Femur (tissue), 1 donor: ENCODE data around the gene KCNC1.

Experiments
- DNase-seq: peaks from one replicate; pipeline ENCODE4 v3.0.0-alpha.2; 2017

KCNC1 gene

DNA sequence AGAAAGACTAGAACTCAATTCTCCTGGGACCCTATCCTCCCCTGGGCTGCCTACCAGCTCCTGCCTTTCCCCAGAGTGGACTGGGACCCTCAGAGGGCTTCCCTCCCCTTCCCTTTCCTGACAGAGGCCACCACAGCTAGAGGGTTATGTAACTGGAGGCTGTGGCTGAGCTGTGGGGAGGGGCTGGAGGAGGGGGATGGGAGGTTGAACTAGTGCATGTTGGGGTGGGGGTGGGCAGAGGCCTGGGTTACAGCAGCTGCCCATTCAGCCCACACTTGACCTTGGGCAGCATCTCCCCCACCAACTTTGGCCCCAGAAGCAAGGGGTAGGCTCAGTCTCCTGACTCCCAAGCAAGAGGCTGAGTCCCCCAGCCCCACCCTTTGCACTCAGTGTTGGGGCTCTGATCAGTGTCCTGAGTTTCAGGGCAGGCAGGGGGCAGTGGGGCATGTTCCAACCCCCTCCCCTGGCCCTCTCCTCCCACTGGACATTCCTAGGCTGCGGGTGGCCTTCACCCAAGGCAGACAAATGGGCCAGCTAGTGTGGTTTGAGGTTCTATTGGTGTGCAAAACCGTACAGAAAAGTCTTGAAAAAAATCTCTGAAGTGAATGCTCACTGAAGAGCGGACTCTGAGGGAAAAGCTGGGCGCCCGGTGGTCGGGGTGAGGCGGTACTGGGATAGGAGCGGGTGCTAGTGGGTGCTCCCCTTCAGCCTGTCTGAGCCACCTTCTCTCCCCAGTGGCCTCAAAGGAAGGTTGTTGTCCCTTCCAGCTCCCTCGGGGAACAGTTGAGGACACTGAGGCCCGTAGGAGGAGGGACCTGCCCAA lies 3.8 kb downstream of the KCNC1 start:
- no peak for DNase-seq

DNA sequence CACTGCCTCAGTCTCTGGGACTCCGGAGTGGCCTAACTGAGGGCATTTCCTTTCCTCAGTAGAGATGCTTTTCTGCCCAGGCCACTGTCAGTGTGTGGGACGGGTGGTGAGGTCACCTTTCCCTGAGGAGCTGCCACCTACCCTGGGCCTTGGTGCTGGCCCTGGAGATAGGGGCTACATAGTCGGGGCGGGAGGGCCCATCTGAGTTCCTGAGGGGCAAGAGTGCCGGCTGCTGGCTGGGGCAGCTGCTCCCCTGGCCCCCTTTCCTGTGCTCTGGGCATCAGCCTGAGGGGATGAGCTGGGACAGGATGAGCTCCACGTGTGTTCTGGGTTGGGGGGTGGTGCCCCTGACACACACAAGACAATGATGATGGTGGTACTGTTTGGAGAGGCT lies 5.4 kb downstream of the KCNC1 start:
- DNase-seq = no peak

DNA sequence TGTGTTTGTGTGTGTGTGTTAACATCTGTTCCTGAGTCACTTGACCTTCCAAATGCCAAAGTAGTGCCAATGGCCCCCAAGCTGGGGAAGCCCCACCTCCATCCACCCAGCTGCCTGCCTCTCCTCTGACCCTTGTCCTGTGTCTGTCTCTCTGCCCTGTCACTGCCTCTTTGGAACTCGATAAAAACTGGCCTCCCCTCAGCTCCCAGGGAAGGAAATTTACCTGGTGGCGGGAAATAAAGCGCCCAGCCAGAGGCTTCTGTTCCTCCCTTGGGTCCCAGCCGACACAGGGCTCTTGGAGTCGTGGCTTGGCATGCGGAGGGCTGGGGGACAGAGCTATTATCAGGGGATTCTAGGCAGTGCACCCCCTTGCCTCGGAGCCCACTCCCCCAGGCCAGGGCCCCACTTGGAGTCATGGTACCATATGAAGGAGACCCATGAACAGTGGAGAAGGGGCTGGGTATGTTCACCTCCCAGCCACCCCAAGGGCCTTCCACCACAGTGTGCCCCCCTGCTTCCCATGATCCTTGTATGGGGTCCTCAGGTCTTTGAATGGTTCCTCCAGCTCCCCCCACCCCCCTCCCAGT lies 6.2 kb downstream of the KCNC1 start:
- DNase-seq = no peak

DNA sequence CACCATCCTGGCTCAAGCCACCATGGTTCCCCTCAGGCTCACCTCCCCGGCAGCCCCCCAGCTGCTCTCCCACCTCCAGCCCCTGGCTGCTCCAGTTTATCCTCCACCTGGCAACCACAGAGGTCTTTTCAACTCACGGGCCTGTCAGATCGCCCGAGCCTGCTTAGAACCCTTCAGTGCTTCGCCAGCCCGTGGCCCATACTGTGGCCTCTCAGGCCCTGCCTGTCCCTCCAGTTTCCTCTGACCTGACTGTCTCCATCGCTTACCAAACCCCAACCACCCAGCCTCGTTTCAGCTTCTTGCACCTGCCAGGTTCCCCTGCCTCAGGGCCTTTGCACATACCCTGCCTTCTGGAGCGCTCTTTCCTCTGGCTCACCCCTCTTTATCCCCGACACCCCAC lies 6.9 kb downstream of the KCNC1 start:
- DNase-seq = no peak

DNA sequence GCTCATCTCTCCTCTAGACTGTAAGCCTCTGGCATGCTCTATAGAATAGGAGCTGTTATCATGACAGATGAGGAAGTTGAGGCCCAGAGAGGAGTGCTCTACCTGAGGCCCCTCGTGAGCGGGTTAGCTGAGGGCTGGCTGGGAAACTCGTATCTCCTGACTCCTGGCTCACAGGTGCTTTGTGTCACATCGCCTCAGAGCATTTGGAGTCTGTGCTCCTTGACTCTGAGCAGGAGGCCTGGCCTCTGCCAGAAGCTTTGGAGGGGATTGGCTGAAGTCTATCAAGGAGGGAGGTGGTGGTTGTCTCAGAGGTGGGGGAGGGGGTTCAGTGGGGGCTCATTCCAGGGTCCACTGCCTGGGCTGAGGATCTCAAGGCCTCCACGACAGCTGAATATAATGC lies 7.4 kb downstream of the KCNC1 start:
- no peak for DNase-seq

DNA sequence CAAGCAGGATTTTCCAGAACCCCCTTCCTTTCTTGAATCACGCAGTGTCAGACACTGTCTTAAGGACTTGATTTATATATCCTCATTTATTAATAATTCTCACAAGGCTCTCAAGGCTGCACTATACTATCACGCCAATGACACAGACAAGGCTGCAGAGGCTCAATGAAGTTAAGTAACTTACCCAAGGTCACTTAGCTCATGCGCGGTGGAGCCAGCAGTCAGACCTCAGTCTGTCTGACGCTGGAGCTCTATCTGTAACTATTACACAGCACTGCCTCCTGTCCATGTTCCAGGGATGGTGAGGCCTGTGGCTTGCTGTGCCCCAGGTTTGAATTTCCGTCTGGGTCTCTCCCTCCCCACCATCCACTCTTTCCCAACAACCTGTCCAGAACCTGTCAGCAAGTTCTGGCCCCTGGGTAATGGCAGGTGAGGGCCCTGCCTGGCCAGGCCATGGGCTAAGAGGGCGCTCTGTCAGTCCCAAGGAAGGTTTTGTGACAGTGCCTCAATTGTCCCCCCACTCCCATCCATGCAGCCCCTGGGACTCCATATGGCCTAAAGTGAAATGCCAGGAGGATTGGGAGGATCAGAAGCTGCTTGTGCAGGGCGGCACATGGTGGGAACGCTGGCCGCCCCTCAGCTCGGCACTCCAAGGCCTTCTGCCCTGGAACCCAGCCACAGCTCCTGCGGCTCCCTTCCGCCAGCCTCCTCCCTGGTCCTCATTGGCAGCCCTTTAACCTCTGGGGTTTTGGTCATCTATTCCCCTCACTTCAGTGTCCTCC lies 8.6 kb downstream of the KCNC1 start:
- no peak for DNase-seq

DNA sequence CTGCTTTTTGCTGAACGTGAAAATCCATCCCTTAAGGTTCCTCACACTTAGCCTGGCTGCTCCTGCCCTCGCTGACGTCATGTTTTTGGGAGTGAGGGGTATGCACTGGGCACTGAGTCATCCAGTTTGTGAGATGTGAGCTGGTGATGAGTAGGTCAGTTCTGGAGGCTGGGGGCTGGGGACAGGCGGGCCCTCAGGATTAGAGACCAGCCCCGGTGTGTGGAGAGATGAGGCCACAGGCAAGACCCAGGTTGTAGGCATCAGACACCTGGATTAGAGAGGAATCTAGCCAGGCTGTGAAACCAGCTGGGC lies 9.2 kb downstream of the KCNC1 start:
- no peak for DNase-seq

DNA sequence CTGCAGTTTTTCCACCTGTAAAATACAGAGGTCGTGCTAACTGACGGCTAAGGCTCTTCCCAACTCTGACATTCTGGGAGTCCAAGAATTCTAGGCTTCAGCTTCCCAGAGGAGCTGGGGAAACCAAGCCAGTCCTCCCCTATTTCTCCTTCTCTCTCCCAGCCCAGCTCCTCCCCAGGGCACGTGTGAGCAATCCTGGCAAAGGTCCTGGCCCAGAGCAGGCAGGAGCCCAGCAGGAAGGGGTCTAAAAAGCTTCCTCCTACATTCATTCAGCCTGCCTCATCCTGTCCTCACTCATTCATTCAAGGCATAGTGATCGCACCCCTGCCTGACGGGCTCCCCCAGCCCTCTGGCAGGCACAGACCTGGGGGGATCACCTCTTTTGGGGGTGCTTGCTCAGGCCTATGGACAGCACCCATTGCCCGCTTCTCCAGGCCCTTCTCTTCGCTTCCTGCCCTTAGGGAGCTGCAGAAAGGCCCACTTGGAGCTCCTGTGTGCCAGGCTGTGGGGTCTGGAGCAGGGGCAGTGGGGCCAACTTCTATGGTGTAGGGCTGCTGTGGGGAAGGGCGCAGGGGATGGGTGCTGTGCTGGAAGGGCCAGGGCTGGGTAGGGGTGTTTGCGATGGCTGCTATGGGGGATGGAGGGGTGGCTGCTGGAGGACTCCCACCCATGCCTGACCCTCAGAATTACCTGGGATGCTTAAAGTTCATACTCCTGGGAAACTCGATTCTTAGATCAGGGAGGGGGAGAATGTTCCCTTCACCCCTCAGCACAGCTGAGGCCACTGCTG lies 9.8 kb downstream of the KCNC1 start:
- DNase-seq = no peak

DNA sequence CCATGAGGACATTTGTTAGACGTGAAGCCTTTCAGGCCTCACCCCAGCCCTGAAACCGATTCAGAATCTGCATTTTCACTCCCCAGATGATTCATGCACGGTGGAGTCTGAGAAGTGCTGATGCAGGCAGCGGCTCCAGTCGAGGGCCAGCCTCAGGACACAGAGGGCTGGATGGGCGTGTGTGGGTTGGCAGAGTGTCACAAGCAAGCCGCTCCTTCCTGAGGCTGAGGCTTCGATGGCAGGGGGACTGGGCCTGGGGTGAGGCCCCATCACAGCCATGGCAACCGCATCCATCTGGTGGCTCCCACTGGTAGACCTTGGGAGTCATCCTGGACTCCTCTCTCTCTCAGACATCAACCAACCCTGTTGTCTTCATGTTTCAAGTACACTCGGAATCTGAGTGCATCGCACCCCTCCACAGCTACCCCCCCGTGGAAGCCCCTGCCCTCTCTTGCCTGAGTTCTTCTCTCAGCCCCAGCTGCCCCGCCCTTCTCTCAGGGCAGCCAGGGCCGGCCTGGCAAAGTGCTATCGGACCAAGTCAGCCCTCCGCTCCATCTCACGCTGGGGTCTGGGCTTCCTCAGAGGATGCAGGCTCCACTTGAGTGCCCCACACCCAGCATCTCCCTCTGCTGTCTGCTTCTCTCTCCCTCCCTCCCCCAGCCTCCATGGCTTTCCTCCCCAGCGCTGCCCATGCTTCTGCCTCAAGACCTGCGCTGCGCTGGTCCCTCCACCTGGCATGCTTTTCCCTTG lies 10.6 kb downstream of the KCNC1 start:
- DNase-seq = no peak

DNA sequence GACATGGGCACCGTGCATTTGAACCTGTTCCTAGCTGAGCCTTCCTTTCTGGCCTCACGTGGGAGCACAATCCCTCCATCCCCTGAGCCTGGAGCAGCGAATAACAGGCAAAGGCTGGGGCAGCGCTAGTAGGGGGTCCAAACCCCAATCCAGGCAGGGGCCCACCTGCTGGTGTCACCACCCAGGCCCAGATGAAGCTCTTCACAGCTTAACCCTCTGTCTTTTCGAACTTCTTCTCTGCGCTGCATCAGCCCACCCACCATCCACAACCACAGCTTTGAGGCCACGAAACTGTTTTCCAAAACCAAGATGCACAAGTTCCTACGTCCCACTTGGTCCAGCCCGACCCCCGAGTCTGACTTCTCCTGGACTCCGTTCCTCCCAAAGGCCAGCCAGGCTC lies 11.5 kb downstream of the KCNC1 start:
- DNase-seq = no peak

DNA sequence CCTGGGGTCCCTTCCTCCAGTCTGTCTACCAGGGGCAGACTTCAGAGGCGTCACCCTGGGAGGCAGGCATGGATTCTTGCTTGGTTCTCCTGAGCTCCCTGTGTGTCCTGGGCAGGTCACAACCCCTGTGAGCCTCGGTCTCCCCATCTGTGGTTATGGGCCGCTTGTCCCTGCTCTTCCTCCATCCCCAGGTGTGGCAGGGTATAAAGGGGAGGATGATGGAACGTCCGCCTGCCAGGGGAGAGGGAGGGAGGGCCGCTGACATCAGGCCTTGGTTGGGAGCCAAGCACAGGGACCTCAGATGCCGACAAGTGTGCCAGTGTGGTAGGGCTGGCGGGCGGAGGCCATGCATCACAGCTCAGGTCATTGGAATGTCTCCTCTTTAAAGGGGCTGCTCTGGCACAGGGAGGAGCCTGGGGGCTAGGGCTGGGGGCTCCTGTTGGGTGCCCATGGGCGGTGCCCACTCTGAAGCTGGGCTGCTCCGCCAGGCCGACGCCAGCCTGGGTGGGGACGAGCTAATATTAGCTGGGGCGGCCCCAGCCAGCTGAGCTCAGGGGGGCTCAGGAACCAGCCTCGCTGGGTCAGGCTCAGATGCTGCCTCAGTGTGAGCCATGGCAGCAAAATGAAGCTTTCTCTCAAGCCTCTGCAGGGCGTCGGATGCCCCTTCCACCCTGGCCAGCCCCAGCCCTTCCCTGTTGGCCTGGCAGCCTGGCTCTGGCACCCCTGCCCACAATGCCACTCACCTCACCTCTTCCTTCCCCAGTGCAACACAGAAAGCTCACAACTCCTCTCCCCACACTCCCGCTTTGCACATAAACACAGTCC lies 12.8 kb downstream of the KCNC1 start:
- no peak for DNase-seq

DNA sequence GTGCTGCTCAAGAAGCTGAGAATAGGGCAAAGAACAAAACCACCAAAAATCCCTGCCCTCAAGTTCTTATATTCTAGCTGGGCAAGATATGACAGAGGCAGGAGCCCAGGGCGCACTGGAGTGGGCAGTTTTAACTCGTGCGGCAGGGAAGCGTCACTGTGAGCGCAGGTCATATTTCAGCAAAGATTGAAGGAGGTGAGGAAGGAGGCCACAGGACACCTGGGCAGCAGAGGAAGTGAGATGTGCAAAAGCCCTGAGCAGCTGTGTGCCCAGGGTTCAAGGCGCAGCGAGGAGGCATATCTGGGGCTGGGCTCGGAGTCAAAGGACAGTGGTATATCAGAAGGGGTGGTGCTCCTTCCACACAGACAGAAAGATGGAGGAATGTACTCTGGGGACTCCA lies 13.5 kb downstream of the KCNC1 start:
- DNase-seq = no peak

DNA sequence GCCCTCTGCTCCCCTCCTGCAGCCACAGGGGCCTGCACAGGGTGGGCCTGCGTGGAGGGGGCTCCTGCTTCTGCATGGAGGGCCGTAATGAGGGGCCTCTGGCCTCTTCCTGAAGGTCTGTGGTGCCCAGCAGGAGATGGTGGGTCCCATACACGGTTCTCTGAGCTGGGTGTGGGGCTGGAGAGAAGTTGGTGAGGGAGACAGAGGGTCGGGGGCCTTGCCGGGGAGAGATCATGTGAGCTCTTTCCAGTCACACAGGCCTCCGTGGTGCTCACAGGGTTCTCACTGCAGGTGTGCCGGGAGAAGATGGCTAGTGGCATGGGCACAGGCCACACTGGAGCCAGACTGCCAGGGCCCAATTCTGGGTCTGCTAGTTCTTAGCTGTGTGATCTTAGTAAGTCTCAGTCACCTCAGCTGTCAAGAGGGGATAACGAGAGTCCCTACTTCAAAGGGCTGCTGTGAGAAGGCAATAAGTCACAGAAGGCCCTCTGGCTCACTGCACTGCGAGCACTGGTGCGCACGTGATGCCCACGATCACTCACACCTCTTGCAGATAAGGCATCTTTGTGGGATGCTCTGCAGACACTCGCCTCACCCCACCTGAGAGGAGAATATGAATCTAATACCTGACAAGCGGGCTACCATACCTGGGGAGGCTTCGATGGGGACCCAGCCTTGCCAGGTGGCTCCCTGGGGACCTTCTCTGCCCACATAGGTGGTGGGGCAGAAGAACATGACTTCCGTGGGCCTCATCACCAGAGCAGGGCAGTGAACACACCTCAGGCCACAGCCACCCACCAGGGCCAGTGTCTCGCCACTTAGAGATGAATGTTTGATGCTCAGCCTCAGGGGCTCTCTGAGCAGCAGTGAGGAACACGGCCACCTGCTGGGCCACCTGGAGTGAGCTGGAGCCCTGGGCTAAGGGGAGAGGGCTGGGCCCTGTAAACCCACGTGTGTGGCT lies 14.5 kb downstream of the KCNC1 start:
- DNase-seq = no peak

DNA sequence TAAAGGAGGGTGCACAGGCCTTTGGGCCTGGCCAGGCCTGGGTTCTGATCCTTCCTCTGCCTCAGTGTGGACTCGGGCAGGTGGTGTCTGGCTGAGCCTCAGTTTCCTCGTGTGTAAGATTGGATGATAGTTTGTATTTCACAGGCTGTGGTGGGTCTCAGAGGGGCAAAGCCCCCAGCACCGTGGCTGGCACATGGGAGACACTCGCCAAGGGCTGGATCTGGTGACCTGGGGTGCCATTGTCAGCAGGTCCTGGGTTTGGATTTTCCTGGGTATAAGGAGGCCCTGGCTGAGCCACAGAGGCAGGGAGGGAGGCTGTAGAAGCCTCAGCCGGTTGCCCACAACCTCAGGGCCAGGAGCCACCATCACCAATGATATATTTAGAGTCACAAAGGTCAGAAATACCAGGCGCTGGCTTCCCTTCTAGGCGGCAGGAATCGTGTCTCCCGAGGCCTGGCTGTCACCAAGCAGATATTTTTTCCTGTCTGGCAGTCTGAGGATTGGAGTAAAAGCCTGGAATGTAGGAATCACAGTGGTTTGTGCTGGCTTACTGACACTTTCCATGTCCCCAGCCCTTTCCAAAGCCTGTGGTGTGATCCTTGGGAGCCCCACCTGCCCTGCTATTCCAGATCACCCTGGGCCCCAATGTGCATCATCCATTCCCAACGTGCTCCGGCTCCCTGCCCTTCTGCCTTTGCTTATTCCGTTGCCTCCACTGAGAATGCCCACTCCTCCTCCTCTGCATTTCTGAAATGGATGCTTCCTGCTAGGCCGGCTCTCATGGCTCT lies 15.6 kb downstream of the KCNC1 start:
- no peak for DNase-seq

DNA sequence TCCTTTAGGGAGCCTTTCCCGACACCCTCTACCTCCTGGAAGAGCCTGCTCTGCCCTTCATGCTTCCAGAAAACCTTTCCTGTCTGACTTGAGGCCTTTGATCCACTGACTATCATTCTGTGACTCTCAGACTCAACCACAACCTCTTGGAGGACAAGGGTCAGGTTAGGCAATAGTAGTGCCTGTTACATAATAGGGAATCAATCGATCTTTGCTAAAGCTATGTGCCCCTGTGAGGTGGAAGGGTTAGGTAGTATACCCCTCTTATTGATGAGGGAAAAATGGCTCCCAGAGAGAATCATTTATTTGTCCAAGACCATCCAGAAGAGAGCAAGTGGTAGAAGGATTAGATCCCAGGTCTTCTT lies 16.2 kb downstream of the KCNC1 start:
- no peak for DNase-seq

DNA sequence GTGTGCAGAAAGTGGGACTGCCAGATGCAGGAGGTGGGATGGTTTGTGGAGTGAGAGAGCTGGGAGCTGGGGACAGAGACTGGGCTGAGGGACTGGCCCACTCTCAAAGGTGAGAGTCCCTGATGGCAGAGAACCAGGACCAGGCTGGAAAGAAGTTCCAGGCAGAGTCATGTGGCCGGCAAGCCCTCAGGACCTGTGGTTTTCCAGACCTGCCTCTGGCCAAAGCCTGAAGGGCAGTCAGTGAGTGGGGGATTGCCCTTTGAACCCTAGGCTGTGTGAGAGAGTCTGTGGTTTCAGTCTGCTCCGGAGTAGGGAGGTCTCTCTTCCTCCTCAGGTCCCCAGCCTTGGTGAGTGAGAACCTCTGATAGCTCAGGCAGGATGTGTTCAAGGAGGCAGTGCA lies 17.0 kb downstream of the KCNC1 start:
- no peak for DNase-seq

DNA sequence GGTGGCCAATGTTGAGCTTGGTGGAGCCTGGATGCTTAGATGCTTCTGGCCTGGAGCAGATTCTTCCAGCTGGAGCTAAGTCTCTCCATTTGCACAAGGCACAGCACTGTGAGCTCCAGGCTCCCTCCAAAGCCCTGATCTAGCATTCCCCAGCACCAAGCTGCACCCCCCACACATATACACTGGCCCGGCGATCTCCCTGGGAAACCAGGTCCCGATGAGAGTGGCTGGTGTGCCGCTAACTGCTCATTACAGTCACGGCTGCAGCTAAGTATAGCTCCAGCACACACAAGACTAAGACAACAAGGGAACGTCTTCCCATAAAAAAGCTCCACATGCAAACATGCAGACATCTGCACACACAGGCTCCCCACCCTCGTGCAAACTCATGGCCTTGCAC lies 17.6 kb downstream of the KCNC1 start:
- DNase-seq = no peak

DNA sequence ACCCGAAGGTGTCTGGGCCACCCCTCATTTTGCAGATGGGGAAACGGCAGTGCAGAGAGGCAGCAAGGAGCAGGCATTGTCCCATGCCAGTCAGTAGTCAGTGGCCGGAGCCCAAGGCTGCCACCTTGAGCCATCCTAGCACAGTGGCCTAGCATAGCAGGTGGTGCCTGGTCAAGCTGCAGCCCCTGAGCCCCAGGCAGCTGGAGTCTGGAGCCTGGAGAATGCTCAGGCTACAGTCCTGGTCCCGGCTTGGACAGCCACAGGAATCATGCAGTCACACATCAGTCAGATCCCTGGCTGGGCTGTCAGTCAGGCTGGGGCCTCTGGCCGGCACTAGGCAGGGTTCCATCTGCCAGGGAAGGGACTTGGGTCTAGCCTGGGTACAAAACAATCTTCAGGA lies 18.6 kb downstream of the KCNC1 start:
- DNase-seq = no peak

DNA sequence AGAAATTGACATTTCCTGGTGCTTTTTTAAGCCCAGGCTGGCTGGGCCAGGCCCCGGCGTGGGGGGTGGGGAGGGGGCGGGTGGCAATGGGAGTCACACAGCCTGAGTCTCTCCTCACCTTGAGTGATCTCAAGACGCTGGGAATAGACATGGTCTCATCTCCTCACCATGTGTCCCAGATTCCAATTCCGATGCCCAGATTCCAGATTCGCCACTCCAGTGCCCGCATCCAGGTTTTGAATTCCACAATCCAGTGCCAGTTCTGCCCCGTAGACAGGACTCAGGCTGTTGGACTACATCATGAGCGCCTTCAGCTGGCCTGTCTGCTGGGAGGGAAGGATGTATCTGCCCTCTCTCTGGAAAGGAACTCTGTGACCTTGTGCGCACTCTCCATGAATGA lies 19.1 kb downstream of the KCNC1 start:
- no peak for DNase-seq

DNA sequence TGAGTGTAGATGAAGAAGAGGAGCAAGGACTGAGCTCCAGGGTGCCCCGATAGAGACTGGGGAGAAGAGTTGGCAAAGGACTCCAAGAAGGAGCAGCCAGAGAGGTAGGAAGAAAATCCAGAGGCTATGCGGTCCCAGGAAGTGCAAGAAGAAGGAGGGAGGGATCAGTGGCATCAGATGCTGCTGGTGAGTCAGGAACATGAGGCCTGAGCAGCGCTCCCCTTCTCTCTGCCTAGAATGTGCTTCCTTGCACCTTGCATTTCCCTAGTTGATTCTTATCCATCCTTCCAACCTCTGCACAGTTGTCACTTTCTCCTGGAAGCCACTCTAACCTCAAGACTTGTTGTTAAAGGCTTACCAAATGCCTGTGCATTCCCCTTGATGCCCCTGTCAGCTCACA lies 21.3 kb downstream of the KCNC1 start:
- DNase-seq = no peak
